Measurements from ENCODE around the gene GLRX5.
"Not testable (repeated sequence)": the region's sequence is repeated elsewhere in the genome, so short reads cannot be mapped to it uniquely, and the experiment has no call there.

The GLRX5 gene

GRCh38 chr14:95561001-95561412 lies 26.2 kb downstream of the GLRX5 start:
- DNase-seq: peak; percentile 37 to 75

GRCh38 chr14:95562892-95563685 lies 28.2 kb downstream of the GLRX5 start:
- no peak for DNase-seq

GRCh38 chr14:95564060-95564459 lies 29.2 kb downstream of the GLRX5 start:
- DNase-seq: no peak

GRCh38 chr14:95569440-95569839 lies 34.6 kb downstream of the GLRX5 start:
- no peak for DNase-seq

GRCh38 chr14:95573313-95573712 lies 38.5 kb downstream of the GLRX5 start:
- no peak for DNase-seq

- no peak for DNase-seq
Measured at GRCh38 chr14:95575840-95576473, 41.1 kb downstream of the GLRX5 start.

GRCh38 chr14:95577067-95577800 lies 42.4 kb downstream of the GLRX5 start:
- no peak for DNase-seq

GRCh38 chr14:95577870-95578269 lies 43.0 kb downstream of the GLRX5 start:
- no peak for DNase-seq

- not testable (repeated sequence) for DNase-seq
Measured at GRCh38 chr14:95583836-95584617, 49.2 kb downstream of the GLRX5 start.

GRCh38 chr14:95585953-95586620 lies 51.2 kb downstream of the GLRX5 start:
- DNase-seq: no peak

- DNase-seq: not testable (repeated sequence)
Measured at GRCh38 chr14:95591182-95591581, 56.3 kb downstream of the GLRX5 start.

Data from bone marrow (tissue), 2 donors.